Fibroblast of lung (primary cell): ENCODE data around the gene FIS1.

ENCODE experiments used
- EZH2 ChIP-seq: IDR thresholded peaks from 2 replicates; pipeline ENCODE4 v1.5.1; 2012; ENCODE audit warnings: low read length, control low read depth, mild to moderate bottlenecking; ENCODE audit errors: missing control alignments
- TF ChIP-seq, protein P1 (sequence below), 2 donors: IDR thresholded peaks in 1 of 2; conservative IDR thresholded peaks in 1 of 2; 1 replicate in 1 of 2; 2 replicates in 1 of 2; pipeline ENCODE4 v1.5.1; 2011 to 2012; ENCODE audit warnings: low read length in 2 of 2, control low read depth in 1 of 2, inconsistent platforms in 1 of 2, low read depth in 1 of 2, mild to moderate bottlenecking in 1 of 2

DNA sequence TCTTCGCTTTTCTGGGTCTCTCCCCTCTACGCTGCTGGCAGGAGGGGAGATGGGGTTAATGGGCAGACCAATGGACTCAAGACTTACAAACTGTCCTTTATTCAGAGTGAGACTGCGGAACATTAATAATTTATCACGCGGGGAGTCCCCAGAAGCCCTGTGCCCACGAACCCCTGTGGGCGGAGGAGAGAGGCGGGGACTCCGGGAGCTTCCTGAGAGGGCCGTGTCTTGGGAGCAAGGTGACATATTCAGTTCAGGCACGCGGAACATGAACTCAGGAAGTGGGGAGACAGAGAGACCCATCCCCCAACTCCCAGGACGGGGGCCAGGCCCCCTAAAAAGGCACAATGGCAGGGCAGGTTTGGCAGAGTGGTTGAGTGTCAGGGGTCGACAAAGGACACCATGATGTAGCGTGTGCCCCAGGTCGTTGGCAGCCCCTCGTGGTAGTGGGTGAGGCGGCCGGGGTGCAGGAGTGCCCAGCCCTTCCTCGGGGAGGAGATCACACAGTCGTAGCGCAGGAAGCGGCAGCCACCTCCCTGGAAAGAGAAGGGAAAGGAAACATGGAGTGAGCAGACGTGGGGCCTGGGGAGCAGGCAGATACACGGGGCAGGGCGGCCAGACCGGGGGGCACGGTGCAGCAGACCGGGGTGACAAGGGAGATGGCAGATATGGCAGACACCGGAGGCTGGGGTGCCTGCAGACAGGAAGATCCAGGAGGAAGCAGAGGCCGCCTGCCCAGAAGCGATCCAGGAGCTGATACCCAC is 38.8 kb downstream of the FIS1 start:
- TF ChIP-seq, protein P1, sequence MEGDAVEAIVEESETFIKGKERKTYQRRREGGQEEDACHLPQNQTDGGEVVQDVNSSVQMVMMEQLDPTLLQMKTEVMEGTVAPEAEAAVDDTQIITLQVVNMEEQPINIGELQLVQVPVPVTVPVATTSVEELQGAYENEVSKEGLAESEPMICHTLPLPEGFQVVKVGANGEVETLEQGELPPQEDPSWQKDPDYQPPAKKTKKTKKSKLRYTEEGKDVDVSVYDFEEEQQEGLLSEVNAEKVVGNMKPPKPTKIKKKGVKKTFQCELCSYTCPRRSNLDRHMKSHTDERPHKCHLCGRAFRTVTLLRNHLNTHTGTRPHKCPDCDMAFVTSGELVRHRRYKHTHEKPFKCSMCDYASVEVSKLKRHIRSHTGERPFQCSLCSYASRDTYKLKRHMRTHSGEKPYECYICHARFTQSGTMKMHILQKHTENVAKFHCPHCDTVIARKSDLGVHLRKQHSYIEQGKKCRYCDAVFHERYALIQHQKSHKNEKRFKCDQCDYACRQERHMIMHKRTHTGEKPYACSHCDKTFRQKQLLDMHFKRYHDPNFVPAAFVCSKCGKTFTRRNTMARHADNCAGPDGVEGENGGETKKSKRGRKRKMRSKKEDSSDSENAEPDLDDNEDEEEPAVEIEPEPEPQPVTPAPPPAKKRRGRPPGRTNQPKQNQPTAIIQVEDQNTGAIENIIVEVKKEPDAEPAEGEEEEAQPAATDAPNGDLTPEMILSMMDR (conservative IDR thresholded peaks at IDR 0.05 in 1 of 2, IDR thresholded peaks at IDR 0.05 in 1 of 2; ENCODE audit: low read depth in 1 of 2, low read length in 2 of 2), result no peak
- no peak for TF ChIP-seq EZH2
